Panc1 (cell line): ENCODE data around the gene NEUROG1. TPM values are rescaled to one million over a fixed set of nuclear protein-coding genes. Genes with fewer than 3 reads are reported as not detected.

Experiments
- ATAC-seq: fragments of 200-7000 bp; cut with Tn5 transposase; 2 replicates; pipeline ENCODE4 v1.9.1; 2020; ENCODE audit warnings: mild to moderate bottlenecking, moderate library complexity
- BruUV-seq: library from RNA; stranded (reverse); fragments of 400-500 nt; replicated peaks from 2 replicates; lab custom pipeline; 2021; lab: Mats Ljungman, UMichigan
- CTCF ChIA-PET: fragments of 300-600 bp; sonication (Branson Sonifier 250); formaldehyde crosslinking; loops from one replicate; lab custom pipeline; 2022; ENCODE audit warnings: antibody characterized with exemption; lab: Charles Lee
- POLR2A ChIA-PET: fragments of 300-600 bp; sonication (Branson Sonifier 250); formaldehyde crosslinking; loops from one replicate; lab custom pipeline; 2022; ENCODE audit warnings: antibody characterized with exemption; lab: Charles Lee
- DNase-seq: peaks from one replicate; pipeline ENCODE4 v3.0.0-alpha.2; 2010; ENCODE audit warnings: low read depth, low spot score
- H3K27ac ChIP-seq: 2 replicates; pipeline ENCODE4 v1.5.1; 2011; ENCODE audit warnings: mild to moderate bottlenecking, low read length, inconsistent platforms
- H3K27me3 ChIP-seq: fragments of 200-500 bp; sonication (Bioruptor generic); 2 replicates; pipeline ENCODE4 v1.6.0; 2014; ENCODE audit warnings: low read length, inconsistent platforms; ENCODE audit not compliant: control insufficient read depth, insufficient read depth
- H3K36me3 ChIP-seq: fragments of 200-500 bp; sonication (Bioruptor generic); 2 replicates; pipeline ENCODE4 v1.5.1; 2014; ENCODE audit warnings: inconsistent platforms, mild to moderate bottlenecking, low read length, moderate library complexity; ENCODE audit not compliant: control insufficient read depth, insufficient read depth
- H3K4me1 ChIP-seq: 2 replicates; pipeline ENCODE4 v1.5.1; 2011; ENCODE audit warnings: inconsistent platforms, mild to moderate bottlenecking, low read length, moderate library complexity; ENCODE audit not compliant: control insufficient read depth, insufficient read depth
- H3K4me3 ChIP-seq, 2 experiments: 2 replicates each; pipeline ENCODE4 v1.5.1; 2011 to 2012; ENCODE audit warnings: low read depth in 2 of 2, low read length in 2 of 2, mild to moderate bottlenecking in 2 of 2, inconsistent platforms in 1 of 2, moderate library complexity in 1 of 2
- H3K9me3 ChIP-seq: fragments of 200-500 bp; sonication (Bioruptor generic); 2 replicates; pipeline ENCODE4 v1.5.1; 2014; ENCODE audit warnings: low read depth, mild to moderate bottlenecking, inconsistent platforms, low read length, moderate library complexity; ENCODE audit not compliant: control insufficient read depth, insufficient read depth
- CTCF ChIP-seq: fragments of 450-650 bp; IDR thresholded peaks from 2 replicates; pipeline ENCODE4 v1.5.1; 2017; ENCODE audit warnings: mild to moderate bottlenecking
- POLR2AphosphoS5 ChIP-seq: IDR thresholded peaks from 2 replicates; pipeline ENCODE4 v1.6.1; 2012; ENCODE audit warnings: mild to moderate bottlenecking, low read depth, low read length, moderate library complexity
- REST ChIP-seq, 2 experiments: IDR thresholded peaks; 2 replicates each; pipeline ENCODE4 v1.6.1; 2011 to 2012; ENCODE audit warnings: low read depth in 2 of 2, control low read depth in 1 of 2, low read length in 1 of 2, mild to moderate bottlenecking in 1 of 2, moderate library complexity in 1 of 2; ENCODE audit not compliant: insufficient read depth in 1 of 2
- SIN3A ChIP-seq: IDR thresholded peaks from 2 replicates; pipeline ENCODE4 v1.6.1; 2012; ENCODE audit warnings: low read depth, mild to moderate bottlenecking, low read length, moderate library complexity, borderline replicate concordance; ENCODE audit not compliant: insufficient read depth
- TCF7L2 ChIP-seq: IDR thresholded peaks from 2 replicates; pipeline ENCODE4 v1.6.1; 2011; ENCODE audit warnings: mild to moderate bottlenecking, low read depth, low read length, inconsistent platforms
- in situ Hi-C: cut with HindIII; loops from 2 replicates; pipeline ENCODE4 v1.10.0; 2016; ENCODE audit warnings: low sequenced_read_pairs, low pct_unique_long_range_greater_than_20kb
- intact Hi-C: fragments of 100-400 bp; cut with micrococcal nuclease; formaldehyde crosslinking; loops from one replicate; pipeline ENCODE4 v1.10.0; 2022; ENCODE audit not compliant: unreplicated experiment
- total RNA-seq: library from RNA; stranded (reverse); gene quantifications from one replicate; pipeline ENCODE4 v1.2.1, GENCODE V29; 2021; ENCODE audit not compliant: unreplicated experiment

NEUROG1 gene
- total RNA-seq, 1 experiment from 2014 or later = not detected

GRCh38 chr5:135568923-135569360 lies 33.2 kb upstream of the NEUROG1 start:
- BruUV-seq = no TSS peak
- POLR2A ChIA-PET = no interaction called here

GRCh38 chr5:135568246-135568645 lies 32.5 kb upstream of the NEUROG1 start:
- DNase-seq = no peak
- ATAC-seq = no peak
- intact Hi-C loops = no loop called here

More at GRCh38 chr5:135568923-135569360, 33.2 kb upstream of the NEUROG1 start:
- Histone ChIP-seq H3K4me3 (no peak overlapping the region), H3K4me1 (no peaks in the 10 kb centered on the region), H3K36me3 (no peaks in the 10 kb centered on the region), H3K9me3 (no peaks in the 10 kb centered on the region), H3K27ac (no peak overlapping the region), H3K27me3 (peaks cover 4% of the 10 kb centered on the region; the same call in 1 of the 2 replicates)
- CTCF ChIA-PET = interaction anchor here (0.6 to 1.2 kb wide), 2 partner anchors 69 to 266 kb away, joined by 3 to 5 read pairs; no protein-coding TSS in a partner anchor
- no peak for ATAC-seq
- in situ Hi-C loops = no loop called here
- intact Hi-C loops = no loop called here
- TF ChIP-seq POLR2AphosphoS5 (no peak), CTCF (no peak), REST (IDR thresholded peaks at IDR 0.05; ENCODE audit: insufficient read depth in 1 of 2, low read depth in 2 of 2, low read length in 1 of 2) (no peak), TCF7L2 (no peak), SIN3A (no peak)
- DNase-seq = no peak

More at GRCh38 chr5:135568246-135568645, 32.5 kb upstream of the NEUROG1 start:
- in situ Hi-C loops = no loop called here
- Histone ChIP-seq H3K4me1 (no peaks in the 10 kb centered on the region), H3K36me3 (no peaks in the 10 kb centered on the region), H3K9me3 (no peaks in the 10 kb centered on the region), H3K4me3 (no peak overlapping the region), H3K27ac (no peak overlapping the region), H3K27me3 (peaks cover 4% of the 10 kb centered on the region; the same call in 1 of the 2 replicates)
- CTCF ChIA-PET = interaction anchor here (1.0 kb wide), 1 partner anchor 15 kb away, joined by 3 read pairs; no protein-coding TSS in a partner anchor
- no TSS peak for BruUV-seq
- TF ChIP-seq POLR2AphosphoS5 (no peak), TCF7L2 (no peak), REST (IDR thresholded peaks at IDR 0.05; ENCODE audit: insufficient read depth in 1 of 2, low read depth in 2 of 2, low read length in 1 of 2) (no peak), SIN3A (no peak), CTCF (no peak)
- POLR2A ChIA-PET = no interaction called here
